ENCODE data around the gene SSBP3.

The SSBP3 gene

DNA sequence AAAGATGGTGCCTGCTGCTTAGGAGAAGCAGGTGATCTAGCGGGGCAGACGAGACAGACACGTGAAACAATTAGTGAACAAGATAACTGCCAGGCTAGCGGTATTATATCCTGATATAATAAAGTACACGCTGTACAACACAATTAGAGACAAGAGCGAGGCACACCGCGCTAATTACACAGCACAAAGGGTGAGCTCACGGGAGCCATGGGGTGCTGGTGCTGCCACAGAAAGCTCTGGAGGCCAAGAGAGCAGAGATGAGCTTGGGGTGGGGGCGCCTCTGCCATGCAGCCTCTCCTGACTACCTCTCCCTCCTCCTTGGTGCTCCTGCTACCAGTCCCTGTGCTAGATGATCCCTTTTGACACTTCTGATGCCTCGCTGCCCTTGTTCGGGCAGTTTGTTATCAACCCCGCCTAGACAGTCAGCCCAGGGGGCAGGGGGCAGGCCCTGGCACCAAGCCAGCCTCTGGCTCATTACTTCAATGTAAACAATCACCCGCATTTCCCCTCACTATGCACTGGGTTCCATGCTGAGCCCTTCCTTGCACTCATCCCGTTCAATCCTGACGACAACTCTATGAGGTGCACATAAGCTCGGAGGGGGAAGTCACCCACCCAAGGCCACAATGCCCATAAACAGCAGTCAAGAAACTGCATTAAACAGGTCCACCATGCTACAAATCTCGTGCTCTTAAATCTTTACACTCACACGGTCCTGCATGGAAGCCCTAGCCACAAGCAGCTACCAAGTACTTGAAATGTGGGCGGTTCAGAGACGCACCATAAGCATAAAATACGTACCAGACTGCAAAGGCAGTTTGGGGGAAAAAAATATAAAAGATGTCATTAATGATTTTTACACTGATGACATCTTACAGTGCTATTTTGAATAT is 103.0 kb downstream of the SSBP3 start:
- DNase-seq (ENCODE audit: low read depth), result no peak

DNA sequence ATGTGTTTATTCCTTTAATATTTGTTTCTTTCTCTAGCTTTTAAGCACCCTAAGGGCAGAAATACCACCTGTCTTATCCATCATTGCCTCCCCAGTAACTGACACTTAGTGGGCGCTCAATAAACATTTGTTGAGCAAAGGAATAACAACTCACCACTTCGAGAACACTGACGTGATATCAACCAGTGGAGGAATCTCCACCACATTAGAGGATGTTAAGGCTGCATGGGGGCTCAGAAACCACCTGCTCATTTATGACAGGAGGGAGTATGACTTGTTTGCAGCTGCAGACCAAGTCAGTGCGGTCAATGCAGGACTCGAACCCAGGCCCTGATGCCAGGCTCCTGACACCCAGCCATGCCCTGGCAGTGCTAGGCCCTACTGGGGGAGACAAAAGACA is 103.6 kb downstream of the SSBP3 start:
- TF ChIP-seq, protein P1, sequence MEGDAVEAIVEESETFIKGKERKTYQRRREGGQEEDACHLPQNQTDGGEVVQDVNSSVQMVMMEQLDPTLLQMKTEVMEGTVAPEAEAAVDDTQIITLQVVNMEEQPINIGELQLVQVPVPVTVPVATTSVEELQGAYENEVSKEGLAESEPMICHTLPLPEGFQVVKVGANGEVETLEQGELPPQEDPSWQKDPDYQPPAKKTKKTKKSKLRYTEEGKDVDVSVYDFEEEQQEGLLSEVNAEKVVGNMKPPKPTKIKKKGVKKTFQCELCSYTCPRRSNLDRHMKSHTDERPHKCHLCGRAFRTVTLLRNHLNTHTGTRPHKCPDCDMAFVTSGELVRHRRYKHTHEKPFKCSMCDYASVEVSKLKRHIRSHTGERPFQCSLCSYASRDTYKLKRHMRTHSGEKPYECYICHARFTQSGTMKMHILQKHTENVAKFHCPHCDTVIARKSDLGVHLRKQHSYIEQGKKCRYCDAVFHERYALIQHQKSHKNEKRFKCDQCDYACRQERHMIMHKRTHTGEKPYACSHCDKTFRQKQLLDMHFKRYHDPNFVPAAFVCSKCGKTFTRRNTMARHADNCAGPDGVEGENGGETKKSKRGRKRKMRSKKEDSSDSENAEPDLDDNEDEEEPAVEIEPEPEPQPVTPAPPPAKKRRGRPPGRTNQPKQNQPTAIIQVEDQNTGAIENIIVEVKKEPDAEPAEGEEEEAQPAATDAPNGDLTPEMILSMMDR (IDR thresholded peaks at IDR 0.05; ENCODE audit: control insufficient read depth, insufficient read depth, low read depth, low read length, missing control alignments), result no peak
- H3K4me3 ChIP-seq (ENCODE audit: control insufficient read depth, low read depth, low read length), result no peak overlapping the region
- no peak for DNase-seq (ENCODE audit: low read depth)

More for the DNA sequence above, 103.0 kb downstream of the SSBP3 start:
- H3K4me3 ChIP-seq (ENCODE audit: control insufficient read depth, low read depth, low read length), result no peak overlapping the region
- TF ChIP-seq, protein P1 (IDR thresholded peaks at IDR 0.05; ENCODE audit: control insufficient read depth, insufficient read depth, low read depth, low read length, missing control alignments), result no peak

DNA sequence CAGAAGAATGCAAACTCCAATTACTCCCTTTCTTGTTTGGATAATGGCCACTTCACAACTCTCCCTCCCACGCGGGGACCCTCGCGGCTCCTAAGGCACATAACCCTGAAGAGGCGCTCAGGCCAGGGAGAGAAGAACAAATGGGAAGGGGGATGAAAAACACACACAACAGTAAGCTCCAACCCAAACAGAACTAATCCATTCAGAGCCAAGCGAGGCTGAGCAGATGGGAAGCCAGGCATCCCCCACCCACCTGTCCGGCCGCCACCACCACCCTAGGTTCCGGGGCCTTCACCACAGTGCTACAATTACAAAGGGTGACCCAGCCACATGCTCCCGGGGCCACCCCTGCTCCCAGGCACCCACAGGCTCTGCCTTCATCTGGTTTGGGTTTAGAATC is 104.7 kb downstream of the SSBP3 start:
- H3K4me3 ChIP-seq (ENCODE audit: control insufficient read depth, low read depth, low read length), result no peak overlapping the region
- TF ChIP-seq, protein P1 (IDR thresholded peaks at IDR 0.05; ENCODE audit: control insufficient read depth, insufficient read depth, low read depth, low read length, missing control alignments), result no peak
- no peak for DNase-seq (ENCODE audit: low read depth)

DNA sequence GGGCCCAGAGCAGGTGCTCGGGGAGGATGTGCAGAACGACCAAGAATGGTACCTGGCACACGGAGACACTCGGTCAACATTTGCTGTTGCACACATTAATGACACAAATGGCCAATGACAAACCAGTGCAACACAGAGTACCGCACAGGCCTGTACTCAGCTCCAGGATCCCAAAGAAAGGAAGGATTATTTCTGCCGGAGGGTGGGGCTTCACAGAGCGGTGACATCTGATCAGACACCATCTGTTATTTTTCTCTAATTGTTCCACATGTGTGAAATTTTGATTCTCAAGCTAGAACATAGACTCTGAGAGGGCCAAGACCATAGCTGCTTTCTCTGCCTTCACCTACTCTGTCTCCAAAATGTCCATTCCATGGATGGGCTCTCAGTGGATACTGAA is 105.8 kb downstream of the SSBP3 start:
- no peak for DNase-seq (ENCODE audit: low read depth)
- TF ChIP-seq, protein P1 (IDR thresholded peaks at IDR 0.05; ENCODE audit: control insufficient read depth, insufficient read depth, low read depth, low read length, missing control alignments), result no peak
- H3K4me3 ChIP-seq (ENCODE audit: control insufficient read depth, low read depth, low read length), result no peak overlapping the region

DNA sequence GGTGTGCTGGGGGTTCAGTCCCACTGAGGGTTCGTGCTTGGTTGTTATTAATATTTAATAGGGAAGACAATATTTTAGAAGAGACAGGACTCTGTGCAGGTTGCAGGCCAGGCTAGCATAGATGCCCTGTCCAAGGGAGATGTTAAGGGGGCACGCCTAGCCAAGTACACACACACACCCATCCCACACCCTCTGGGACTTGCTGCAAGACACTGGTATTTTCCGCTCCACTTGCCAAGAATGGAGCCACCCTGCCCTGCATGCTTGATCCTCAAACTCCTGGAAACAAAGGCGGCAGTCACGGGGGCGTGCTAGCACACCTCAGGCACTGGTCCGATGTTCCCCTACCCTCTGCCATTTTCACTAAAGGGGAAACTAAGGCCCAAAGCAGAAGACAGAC is 107.2 kb downstream of the SSBP3 start:
- no peak overlapping the region for H3K4me3 ChIP-seq (ENCODE audit: control insufficient read depth, low read depth, low read length)
- TF ChIP-seq, protein P1 (IDR thresholded peaks at IDR 0.05; ENCODE audit: control insufficient read depth, insufficient read depth, low read depth, low read length, missing control alignments), result no peak
- DNase-seq (ENCODE audit: low read depth), result no peak

DNA sequence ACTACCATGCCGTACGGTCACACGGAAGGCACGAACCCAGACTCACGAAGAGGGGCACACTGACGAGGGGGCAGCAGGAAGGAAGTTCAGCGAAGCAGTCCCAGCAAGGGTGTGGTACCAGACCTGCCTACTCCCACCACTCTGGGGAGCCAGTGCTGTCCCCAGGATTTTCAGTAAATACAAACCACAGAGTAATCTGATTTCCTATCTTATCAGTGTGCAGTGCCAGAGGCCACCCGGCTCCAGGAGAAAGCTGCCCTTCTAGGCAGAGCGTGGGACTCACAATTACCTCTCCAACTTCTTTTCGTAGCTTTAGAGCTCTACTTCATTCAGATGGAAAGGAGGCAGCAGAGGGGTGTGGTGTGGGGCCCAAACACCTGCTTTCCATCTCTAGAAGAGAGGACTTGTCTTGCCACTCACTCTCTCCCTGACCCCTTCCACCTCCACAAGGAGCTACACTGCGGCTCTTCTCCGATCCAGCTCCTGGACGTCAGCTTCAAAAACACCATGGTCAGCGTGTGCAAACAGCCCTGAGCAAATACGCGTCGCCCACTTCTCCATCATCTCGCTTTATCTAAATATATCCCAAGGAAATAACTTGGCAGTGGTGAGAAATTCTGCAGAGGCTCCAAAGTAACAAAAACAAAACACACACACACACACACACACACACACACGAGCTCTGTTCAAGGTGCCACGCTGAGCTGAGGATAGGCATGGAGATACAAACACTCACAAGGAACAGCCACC is 107.7 kb downstream of the SSBP3 start:
- TF ChIP-seq, protein P1 (IDR thresholded peaks at IDR 0.05; ENCODE audit: control insufficient read depth, insufficient read depth, low read depth, low read length, missing control alignments), result no peak
- DNase-seq (ENCODE audit: low read depth), result no peak
- H3K4me3 ChIP-seq (ENCODE audit: control insufficient read depth, low read depth, low read length), result no peak overlapping the region
